Right lobe of liver (tissue), 4 donors: ENCODE data around the gene MEX3A.

Source experiments
- POLR2A ChIP-seq: fragments of 450-650 bp; IDR thresholded peaks from one replicate; pipeline ENCODE4 v1.6.1; 2017; ENCODE audit warnings: antibody characterized with exemption, mild to moderate bottlenecking
- TF ChIP-seq, protein P1 (sequence below), 4 donors: fragments of 200-600 bp in 3 of 4; fragments of 450-650 bp in 1 of 4; IDR thresholded peaks; one replicate each; pipeline versions ENCODE4 v1.5.1 to v1.8.0; 2016 to 2022; ENCODE audit warnings: antibody characterized with exemption in 4 of 4, mild to moderate bottlenecking in 2 of 4
- donor health status: DM: no; HTN: no; CAD: no.
- donor health status: DM: no; HTN: no; CAD: no.
- donor health status: DM: no; HTN: yes; CAD: no.

- TF ChIP-seq, protein P1, sequence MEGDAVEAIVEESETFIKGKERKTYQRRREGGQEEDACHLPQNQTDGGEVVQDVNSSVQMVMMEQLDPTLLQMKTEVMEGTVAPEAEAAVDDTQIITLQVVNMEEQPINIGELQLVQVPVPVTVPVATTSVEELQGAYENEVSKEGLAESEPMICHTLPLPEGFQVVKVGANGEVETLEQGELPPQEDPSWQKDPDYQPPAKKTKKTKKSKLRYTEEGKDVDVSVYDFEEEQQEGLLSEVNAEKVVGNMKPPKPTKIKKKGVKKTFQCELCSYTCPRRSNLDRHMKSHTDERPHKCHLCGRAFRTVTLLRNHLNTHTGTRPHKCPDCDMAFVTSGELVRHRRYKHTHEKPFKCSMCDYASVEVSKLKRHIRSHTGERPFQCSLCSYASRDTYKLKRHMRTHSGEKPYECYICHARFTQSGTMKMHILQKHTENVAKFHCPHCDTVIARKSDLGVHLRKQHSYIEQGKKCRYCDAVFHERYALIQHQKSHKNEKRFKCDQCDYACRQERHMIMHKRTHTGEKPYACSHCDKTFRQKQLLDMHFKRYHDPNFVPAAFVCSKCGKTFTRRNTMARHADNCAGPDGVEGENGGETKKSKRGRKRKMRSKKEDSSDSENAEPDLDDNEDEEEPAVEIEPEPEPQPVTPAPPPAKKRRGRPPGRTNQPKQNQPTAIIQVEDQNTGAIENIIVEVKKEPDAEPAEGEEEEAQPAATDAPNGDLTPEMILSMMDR (IDR thresholded peaks at IDR 0.05) = no peak
- TF ChIP-seq POLR2A = no peak
Observed at GRCh38 chr1:156070548-156070947, 11.7 kb downstream of the MEX3A start.
